Fibroblast of lung (primary cell): ENCODE results near the gene XPR1.

Experiments
- CTCF ChIP-seq, 2 donors: IDR thresholded peaks in 1 of 2; conservative IDR thresholded peaks in 1 of 2; 1 replicate in 1 of 2; 2 replicates in 1 of 2; pipeline ENCODE4 v1.5.1; 2011 to 2012; ENCODE audit warnings: low read length in 2 of 2, control low read depth in 1 of 2, inconsistent platforms in 1 of 2, low read depth in 1 of 2, mild to moderate bottlenecking in 1 of 2
- EZH2 ChIP-seq: IDR thresholded peaks from 2 replicates; pipeline ENCODE4 v1.5.1; 2012; ENCODE audit warnings: low read length, control low read depth, mild to moderate bottlenecking; ENCODE audit errors: missing control alignments

- no peak for TF ChIP-seq CTCF (conservative IDR thresholded peaks at IDR 0.05 in 1 of 2, IDR thresholded peaks at IDR 0.05 in 1 of 2; ENCODE audit: low read depth in 1 of 2, low read length in 2 of 2)
- no peak for TF ChIP-seq EZH2
Observed at GRCh38 chr1:180601512-180601911, 30.3 kb upstream of the XPR1 start.
